Islet of Langerhans (tissue), 1 donor: Measurements from ENCODE around the gene NARS2.
"Not testable (repeated sequence)": the region's sequence is repeated elsewhere in the genome, so short reads cannot be mapped to it uniquely, and the experiment has no call there.

Source experiments
- FAIRE-seq: peaks from one replicate; lab custom pipeline; 2011; peaks lifted over from hg19 to GRCh38; lab: Jason Lieb, UNC

NARS2 gene

DNA sequence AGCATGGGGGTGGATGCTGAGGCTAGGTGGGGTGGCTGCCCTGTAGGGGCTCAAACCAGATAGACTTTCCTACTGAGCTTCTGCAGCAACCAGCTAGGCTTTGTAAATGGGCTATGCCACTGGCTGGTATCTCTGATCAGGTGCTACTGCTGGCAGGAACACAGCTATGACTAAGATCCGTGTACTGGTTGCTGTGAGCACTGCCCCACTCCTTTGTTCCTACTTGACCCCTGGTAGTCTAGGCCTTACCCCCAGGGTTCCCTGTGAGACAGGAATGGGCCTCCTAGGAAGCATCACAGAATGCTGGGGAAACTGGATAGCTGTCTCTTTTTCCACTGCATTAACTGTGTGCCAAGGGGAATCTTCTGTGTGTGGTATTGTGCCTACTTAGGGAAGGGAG is 98.6 kb downstream of the NARS2 start:
- no peak for FAIRE-seq

DNA sequence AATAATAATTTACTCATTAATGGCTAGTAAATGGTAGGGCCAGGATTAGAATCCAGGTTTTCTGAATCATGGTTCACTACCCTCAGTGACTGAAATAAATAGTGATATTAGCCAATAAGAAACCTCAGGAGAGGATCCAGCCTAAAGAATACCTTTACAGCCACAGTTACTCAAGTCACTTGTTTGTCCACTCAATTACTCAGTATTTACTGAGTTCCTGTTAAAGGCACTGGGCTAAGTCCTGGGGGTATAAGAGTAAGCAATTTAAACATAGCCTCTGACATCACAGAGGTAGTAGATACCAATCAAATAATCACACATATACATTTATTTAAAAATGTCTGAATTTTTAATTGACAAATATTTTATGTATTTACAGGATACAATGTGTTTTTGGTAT is 100.2 kb downstream of the NARS2 start:
- FAIRE-seq: no peak

DNA sequence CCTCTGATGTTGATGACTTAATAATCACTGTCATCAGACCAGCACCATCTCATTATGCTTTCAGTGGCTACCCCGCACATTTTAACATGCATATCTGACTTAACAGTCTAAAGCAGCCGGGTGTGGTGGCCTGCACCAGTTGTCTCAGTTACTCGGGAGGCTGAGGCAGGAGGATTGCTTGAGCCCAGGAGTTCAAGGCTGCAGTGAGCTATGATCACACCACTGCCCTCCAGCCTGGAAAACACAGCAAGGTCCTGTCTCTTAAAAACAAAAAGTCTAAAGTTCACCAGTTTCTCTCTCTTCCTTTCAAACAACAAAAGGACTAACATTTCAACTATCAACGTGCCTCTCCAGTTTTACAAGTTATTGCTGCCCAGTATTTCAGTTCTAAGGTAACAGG is 101.8 kb downstream of the NARS2 start:
- no peak for FAIRE-seq

DNA sequence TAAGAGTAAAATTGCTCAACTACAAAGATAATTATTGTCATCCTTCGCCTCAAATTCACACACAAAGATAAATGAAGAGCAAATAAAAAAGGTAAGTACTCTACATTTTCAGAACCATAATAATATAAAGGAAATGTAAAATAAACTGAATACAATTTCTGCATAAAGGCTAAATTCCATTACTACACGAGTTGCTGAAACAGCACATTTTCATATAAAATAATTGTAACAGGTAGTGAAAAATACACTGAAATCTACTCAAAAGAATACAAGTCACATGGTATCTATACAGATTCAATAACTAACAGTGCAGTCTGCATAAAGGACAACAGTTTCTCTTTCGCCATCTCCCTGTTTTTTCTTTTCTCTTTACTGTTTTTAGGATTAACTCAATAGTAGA is 102.3 kb downstream of the NARS2 start:
- FAIRE-seq: no peak

DNA sequence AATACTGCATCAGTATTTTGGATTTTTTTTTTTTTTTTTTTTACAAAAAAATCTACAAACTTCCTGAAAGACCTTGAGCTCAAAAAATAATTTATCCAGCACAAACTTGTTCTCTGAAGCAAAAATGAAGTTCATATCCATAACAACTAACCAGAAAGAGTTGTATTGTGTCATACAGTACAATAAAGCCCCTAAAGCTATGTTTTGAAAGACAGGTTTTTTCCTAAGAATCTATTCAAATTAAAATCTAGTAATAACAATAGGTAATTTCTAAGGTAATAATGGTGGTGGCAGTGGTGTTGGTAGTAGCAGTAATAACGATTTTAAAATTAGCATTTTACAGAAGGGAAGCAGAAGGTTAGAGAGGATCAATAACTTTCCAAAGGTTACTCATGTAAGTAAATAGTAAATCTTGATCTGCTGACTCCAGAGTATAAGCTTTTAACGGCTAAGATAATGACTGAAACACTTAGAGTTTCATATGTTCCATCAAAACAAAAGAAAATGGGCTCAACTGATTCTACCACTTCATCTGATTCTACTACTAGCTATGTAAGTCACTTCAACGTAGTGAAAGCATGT is 103.7 kb downstream of the NARS2 start:
- FAIRE-seq: no peak

DNA sequence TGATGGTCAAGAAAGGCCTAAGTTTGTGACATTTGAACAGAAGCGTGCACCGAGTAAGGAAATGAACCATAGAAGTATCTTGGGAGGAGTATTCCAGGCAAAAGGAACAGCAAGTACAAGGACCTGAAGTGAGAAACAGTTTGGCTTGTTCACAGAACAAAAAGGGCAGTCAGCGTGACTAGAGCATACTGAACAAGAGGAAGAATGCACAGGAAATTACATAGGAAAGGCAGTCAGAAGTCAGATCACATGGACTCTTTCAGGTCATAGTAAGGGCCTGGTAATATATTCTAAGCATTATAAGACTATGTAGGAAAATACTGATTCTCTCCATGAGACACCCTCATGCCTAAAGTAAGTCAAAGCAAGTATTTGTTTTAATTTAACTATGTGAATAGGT is 104.8 kb downstream of the NARS2 start:
- FAIRE-seq: no peak

DNA sequence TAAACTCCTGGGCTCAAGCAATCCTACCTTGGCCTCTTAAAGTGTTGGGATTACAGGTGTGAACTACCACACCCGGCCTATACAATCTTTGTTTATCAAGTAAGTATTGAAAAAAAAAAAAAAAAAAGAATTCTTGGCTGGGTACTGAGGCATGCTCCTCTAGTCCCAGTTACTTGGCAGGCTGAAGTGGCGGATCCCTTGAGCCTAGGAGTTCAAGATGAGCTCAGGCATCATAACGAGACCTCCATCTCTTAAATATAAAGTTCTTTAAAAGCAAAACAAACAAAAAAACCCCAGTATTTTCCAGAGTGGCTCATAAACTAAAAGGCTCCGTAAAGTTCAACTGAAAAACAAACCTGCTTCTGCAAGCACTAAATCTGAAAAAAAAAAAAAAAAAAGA is 106.7 kb downstream of the NARS2 start:
- FAIRE-seq: no peak

DNA sequence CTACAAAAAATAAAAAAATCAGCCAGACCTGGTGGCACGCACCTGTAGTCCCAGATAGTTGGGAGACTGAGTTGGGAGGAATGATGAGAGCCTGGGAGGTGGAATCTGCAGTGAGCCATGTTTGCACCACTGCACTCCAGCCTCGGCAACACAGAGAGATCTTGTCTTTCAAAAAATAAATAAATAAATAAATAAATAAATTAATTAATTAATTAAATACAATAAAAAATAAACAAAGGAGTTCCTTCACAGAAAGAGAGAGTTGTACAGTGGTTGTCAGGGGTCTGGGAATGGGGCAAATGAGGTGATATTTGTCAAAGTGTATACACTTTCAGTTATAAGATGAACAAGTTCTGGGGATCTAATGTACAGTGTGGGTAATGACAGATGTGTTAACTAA is 107.3 kb downstream of the NARS2 start:
- no peak for FAIRE-seq

DNA sequence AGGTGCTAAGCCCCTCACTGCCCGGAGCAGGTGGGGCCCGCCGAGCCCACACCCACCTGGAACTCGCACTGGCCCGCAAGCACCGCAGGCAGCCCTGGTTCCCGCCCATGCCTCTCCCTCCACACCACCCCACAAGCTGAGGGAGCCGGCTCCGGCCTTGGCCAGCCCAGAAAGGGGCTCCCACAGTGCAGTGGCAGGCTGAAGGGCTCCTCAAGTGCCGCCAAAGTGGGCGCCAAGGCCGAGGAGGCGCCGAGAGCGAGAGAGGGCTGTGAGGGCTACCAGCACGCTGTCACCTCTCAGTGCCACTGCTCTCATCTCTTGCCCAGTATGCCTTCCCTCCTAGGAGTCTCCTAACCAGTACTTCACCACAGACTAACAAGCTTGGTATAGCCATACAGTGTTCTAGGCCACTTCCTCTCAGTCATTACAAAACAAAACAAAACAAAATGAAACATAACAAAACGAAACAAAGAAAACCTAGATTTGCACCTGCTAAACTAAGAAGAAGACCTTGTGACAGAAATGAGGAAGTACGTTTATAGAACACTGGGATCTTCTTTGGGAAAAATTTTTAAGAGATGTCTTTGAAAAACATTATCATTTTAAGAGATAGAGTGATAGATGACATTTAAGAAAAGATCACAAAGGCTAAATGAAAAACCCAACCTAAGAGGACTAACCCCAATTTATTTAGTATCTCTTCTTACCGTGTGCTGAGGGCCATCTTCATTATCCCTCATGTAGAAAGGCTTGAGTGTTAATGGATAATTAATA is 109.3 kb downstream of the NARS2 start:
- no peak for FAIRE-seq

DNA sequence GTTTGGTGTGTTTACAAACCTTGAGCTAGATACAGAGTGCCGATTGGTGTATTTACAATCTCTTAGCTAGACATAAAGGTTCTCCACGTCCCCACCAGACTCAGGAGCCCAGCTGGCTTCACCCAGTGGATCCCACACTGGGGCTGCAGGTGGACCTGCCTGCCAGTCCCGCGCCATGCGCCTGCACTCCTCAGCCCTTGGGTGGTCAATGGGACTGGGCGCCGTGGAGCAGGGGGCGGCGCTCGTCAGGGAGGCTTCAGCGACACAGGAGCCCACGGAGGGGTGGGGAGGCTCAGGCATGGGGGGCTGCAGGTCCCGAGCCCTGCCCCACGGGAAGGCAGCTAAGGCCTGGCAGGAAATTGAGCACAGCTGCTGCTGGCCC is 109.9 kb downstream of the NARS2 start:
- FAIRE-seq: not testable (repeated sequence)

DNA sequence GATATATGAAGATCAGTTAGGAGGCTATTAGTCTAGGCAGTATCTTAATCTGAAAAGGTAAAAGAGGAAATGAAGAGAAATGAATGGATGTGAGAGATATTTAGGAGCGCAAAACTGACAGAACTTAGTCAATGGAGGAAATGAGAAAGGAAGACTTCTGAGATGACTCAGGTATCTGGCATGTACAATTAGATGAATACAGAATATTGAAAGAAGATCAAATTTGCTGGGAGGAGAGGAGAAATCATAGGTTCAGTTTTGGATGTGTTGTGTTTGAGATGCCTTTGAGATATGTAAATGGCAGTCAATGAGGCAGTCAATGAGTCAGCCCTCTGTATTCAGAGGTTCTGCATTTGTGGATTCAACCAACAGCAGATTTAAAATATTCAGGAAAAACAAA is 114.2 kb downstream of the NARS2 start:
- no peak for FAIRE-seq

DNA sequence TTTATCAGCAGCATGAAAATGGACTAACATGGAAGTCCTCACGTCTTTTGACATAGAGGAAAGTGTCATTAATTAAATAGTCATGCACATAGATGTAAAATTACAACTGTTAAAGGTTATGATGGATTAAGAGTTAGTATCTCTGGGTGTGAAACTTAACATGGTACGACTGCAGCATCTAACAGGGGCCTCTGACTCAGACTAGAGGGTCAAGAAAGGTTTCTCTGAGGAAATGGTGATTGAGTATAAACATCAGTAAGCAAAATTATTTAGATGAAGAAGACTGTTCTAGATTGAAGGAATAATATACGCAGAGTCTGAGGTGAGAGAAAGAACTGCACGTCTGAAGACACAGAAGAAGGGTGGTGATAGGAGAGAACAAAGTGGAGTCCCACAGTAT is 114.9 kb downstream of the NARS2 start:
- no peak for FAIRE-seq

DNA sequence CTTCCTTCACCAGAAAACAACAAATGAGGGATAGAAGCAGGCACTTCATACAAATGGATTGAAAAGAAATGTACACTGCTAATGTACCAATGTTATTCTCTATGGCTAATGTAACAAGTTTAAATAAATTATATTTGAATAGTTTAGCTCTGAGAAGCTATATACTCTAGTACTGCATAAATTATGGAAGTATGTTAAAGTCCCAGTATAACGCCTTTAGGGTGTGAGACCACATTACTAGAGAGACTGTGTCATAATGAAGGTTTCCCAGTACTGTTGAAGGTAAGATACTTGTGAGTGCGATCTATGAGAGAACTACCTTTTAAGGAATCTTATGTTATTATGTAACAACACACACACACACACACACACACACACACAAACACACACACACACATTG is 117.2 kb downstream of the NARS2 start:
- no peak for FAIRE-seq

DNA sequence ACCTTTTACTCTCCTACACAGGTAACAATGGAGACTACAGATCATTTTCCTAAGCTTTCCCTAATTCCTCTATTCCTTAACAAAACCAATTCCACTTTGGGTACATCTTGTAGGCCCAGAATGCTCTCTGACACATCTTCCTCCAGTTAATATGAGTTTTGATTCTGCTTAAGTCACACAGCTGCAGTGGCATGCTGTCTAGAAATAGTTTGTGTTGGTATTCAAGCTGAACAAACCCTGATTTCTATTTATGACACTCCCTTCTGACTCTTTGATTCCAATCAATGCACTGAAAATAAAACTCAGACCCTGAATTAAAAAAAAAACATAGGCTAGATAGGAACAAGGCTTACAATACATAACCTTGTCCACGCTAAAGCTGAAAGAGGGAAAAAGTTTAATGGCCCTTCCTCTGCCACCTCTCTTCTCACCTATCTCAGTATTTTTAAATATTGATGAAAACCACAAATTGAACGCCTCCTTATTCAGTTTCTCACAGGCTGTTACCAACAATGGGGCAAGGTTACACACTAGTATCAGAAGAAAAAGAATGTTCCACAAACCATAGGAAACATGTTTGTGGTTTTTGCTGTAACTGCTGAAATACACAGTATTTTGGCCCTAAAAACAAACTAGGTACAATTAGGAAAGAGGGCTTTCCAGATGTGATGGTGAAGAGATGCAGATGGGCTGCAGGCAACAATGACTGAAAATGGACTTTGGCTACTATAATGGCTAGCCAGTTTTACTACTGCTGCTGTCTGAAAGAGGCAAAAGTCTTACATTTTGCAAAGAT is 121.3 kb downstream of the NARS2 start:
- FAIRE-seq: no peak

DNA sequence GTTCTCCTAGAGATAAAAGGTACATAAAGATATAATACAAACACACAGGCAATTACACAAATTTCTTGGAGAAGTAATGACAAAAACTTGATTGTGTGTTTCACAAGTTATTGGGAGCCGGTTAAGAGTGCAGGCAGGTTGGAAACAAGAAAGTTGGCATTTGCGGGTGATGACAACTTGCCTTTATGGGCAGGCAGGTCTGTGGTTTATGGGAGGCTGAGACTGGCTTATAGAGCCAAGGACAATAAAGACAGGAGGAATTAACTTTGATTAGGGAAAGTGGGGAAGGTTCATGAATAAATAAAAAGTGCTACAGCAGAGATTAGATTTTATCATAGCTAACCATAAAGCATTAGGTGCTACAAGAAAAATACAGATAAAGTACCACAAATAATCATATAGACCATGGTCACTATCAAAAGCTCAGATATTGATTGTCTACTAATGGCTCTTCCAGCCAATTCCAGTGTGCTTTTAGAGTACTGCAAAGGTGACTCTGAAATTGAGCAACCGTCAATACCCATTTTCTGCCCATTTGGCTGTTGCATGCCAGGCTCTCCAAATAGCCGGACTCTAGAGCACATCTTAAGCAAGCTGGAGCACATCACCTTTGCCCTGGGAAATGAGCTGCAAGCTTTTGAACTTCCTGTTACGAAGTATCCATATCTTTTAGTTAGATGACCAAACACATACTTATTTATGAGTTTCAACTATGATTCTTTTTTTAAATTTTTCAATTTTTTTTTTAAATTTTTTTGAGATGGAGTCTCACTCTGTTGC is 123.1 kb downstream of the NARS2 start:
- FAIRE-seq: no peak

DNA sequence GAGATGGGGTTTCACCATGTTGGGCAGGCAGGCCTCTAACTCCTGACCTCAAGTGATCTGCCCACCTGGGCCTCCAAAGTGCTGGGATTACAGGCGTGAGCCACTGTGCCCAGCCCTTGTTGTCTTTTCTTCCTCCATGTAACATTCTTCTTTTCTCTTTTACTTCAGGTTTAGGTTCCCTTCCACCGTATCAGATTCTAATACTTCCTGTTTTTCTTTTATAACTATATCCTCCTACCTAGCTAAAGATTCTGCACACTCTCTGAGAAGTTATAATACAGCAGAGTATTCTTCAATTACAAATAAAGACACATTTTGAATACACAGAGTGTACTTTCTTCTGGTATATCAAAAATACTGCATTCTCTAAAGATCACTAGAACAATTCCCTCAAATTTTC is 123.8 kb downstream of the NARS2 start:
- FAIRE-seq: no peak

DNA sequence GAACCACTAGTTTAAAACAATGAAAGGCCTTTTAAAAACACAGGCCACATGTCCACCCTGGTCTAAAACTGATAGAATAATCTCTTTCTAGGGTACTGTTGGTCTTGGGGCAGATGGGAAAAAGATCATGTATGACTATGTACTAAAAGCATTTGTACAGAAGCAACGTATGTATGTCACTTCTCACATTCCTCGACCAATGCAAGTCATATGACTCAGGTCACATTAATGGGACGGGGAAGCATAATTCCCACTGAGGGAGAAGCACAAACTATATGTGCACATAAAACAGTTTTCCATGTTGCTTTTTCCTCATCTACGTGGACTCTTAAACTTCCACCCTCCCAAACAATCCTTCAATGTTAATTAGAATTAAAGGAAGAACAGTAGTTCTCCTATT is 124.8 kb downstream of the NARS2 start:
- FAIRE-seq: no peak

DNA sequence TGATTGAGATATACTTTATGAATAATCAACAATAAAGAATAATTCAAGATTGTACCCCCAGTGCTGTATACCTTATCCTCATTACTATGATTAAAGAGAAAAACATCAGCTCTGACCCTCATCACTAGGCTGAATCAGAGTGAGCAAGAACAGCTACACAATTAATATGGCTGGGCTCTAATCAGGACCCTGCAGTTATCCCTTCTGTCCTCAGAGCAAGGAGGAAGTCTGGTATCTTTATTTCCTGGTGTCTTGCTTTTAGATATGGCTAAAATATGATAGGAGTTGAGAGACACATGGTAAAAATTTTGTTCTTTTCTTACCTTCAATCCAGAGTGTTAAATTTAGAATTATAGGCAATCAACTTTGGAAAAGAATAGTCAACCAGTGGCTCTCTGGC is 128.5 kb downstream of the NARS2 start:
- FAIRE-seq: no peak

DNA sequence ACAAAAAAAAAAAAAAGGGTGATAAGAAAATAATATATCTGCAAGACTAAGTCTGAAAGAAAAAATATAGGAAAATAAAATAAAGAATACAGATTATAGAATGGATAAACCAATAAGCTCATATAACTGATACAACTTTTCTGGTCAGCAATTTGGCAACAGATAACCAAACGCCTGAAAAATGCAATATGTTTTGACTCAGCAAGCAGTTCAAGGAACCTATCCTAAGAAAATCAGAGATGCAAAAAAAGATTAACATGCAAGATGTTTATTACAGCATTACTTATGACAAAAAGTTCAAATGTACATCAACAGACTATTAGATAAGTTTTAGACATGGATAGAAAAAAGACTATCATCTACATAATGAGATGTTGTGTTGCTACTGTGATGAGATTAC is 129.9 kb downstream of the NARS2 start:
- FAIRE-seq: no peak

DNA sequence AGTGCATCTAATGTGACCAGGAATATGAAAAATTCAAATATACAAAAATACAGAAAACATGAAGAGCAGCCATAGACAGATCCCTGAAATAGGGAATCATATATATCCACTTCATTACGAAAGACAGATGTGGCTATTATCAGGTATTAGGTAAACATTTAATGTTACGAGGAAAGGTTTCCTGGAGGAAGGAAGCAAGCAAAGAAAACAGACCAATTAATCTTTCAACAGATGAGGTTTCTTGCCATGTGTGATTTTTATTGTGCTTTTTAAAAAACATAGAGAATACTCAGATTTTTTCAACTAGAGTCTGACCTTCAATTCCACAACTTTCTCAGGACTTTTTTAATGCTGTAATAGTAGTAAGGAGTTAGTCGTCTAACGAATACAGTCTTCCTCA is 132.7 kb downstream of the NARS2 start:
- no peak for FAIRE-seq

DNA sequence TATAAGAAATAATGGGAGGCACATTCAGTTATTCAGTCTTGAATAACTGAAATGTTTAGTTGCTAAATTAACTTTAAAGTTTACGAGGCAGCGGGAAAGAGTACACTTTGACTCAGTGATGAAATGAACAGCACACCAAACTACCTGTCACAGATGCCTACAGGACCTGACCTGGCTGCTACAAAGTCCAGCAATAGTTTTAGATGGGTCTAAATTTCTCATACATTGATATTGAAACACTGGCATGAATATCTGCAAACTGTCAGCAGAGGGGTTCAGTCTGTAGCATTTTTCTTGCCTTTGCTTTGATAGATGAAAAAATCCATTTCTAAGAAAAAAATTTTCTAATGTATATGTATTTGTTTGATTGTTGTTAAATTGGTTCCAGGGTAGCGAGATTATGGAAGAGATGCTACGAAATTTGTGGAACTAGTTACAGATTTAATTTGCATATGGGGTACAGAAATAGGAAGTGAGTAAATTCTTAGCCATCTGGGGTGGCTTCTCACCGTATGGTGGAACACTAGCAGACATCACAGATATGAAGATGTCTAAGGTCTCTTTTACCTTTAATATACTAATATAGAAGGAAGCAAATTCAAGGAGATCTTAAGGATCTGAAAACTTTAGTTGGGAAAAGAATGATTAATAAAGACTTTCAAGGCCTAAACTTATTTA is 136.2 kb downstream of the NARS2 start:
- no peak for FAIRE-seq

DNA sequence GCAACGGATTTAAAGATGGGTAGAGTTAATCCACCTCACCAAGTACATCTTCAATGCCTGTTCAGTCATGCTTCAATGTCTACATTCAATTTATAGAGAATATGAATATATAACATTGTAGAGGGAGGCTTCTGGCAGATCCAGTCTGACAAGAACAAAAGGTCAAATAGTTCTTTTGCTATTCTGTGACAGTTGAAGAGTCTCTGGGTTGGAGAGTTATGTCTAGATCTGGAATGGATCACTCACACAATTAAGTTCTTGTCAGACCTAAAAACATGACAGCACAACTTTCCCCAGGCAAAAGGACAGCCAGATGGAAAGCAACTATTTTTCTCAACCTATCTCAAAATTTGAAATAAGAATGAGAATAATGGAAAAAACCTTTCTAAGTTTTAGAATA is 141.7 kb downstream of the NARS2 start:
- FAIRE-seq: no peak
